Neural cell (in vitro differentiated cells): ENCODE data around the gene GPR42.

Experiments
- CTCF ChIP-seq: fragments of 450-650 bp; IDR thresholded peaks from 2 replicates; pipeline ENCODE4 v1.5.1; 2014; ENCODE audit warnings: antibody characterized with exemption, mild to moderate bottlenecking, moderate library complexity; ENCODE audit not compliant: poor library complexity, severe bottlenecking
- EP300 ChIP-seq: fragments of 450-650 bp; conservative IDR thresholded peaks from 2 replicates; pipeline ENCODE4 v1.6.1; 2014; ENCODE audit warnings: antibody characterized with exemption, mild to moderate bottlenecking, moderate library complexity; ENCODE audit not compliant: poor library complexity, severe bottlenecking
- EZH2 ChIP-seq: fragments of 200-600, 300-800 bp; shearing (Covaris generic), sonication (generic); IDR thresholded peaks from 2 replicates; pipeline ENCODE4 v1.6.1; 2014; ENCODE audit warnings: antibody characterized with exemption, low read length, borderline replicate concordance, mild to moderate bottlenecking; ENCODE audit not compliant: insufficient read depth, poor library complexity, severe bottlenecking
- MXI1 ChIP-seq: fragments of 450-650 bp; conservative IDR thresholded peaks from 2 replicates; pipeline ENCODE4 v1.6.1; 2014; ENCODE audit warnings: antibody characterized with exemption, mild to moderate bottlenecking; ENCODE audit not compliant: poor library complexity, severe bottlenecking
- POLR2AphosphoS5 ChIP-seq: IDR thresholded peaks from 2 replicates; pipeline ENCODE4 v1.6.1; 2012
- REST ChIP-seq: IDR thresholded peaks from 2 replicates; pipeline ENCODE4 v1.6.1; 2012; ENCODE audit warnings: borderline replicate concordance
- SMC3 ChIP-seq: fragments of 450-650 bp; conservative IDR thresholded peaks from 2 replicates; pipeline ENCODE4 v1.6.1; 2014; ENCODE audit warnings: antibody characterized with exemption, mild to moderate bottlenecking, moderate library complexity; ENCODE audit not compliant: poor library complexity
- TAF1 ChIP-seq: IDR thresholded peaks from 2 replicates; pipeline ENCODE4 v1.6.1; 2012; ENCODE audit warnings: low read depth

GRCh38 chr19:35334144-35334753 lies 36.6 kb upstream of the GPR42 start:
- TF ChIP-seq CTCF (no peak), POLR2AphosphoS5 (no peak), REST (no peak), EP300 (no peak), EZH2 (no peak), TAF1 (no peak), MXI1 (no peak), SMC3 (no peak)
